Loucy (cell line): ENCODE measurements around the gene PRDM11.

Experiments used
- H2AFZ ChIP-seq: fragments of 200-600 bp; sonication (generic); 2 replicates; pipeline ENCODE4 v1.6.0; 2016; ENCODE audit warnings: antibody characterized with exemption, mild to moderate bottlenecking, low read length, moderate library complexity
- H3F3A ChIP-seq: fragments of 200-600 bp; 2 replicates; pipeline ENCODE4 v1.6.0; 2016; ENCODE audit warnings: antibody characterized with exemption, low read depth, mild to moderate bottlenecking
- H3K27me3 ChIP-seq: fragments of 200-600 bp; sonication (generic); 2 replicates; pipeline ENCODE4 v1.6.1; 2014; ENCODE audit warnings: low read length, mild to moderate bottlenecking; ENCODE audit not compliant: insufficient read depth, poor library complexity, severe bottlenecking
- H3K36me3 ChIP-seq: fragments of 200-600 bp; sonication (generic); 2 replicates; pipeline ENCODE4 v1.6.1; 2016; ENCODE audit warnings: low read length; ENCODE audit not compliant: insufficient read depth
- H3K4me1 ChIP-seq: fragments of 200-600 bp; sonication (generic); 2 replicates; pipeline ENCODE4 v1.5.1; 2014; ENCODE audit warnings: low read length, mild to moderate bottlenecking; ENCODE audit not compliant: insufficient read depth, poor library complexity, severe bottlenecking
- H3K4me2 ChIP-seq: fragments of 200-600 bp; sonication (generic); 2 replicates; pipeline ENCODE4 v1.6.0; 2014; ENCODE audit warnings: antibody characterized with exemption, low read length, low read depth, mild to moderate bottlenecking; ENCODE audit not compliant: poor library complexity, severe bottlenecking
- H3K4me3 ChIP-seq: fragments of 200-600 bp; sonication (generic); 2 replicates; pipeline ENCODE4 v1.5.1; 2014; ENCODE audit warnings: low read length, mild to moderate bottlenecking, mixed read lengths; ENCODE audit not compliant: poor library complexity, severe bottlenecking
- H3K79me2 ChIP-seq: fragments of 200-600 bp; sonication (generic); 2 replicates; pipeline ENCODE4 v1.6.1; 2014; ENCODE audit warnings: low read length; ENCODE audit not compliant: insufficient read depth
- H3K9ac ChIP-seq: fragments of 200-600 bp; sonication (generic); 2 replicates; pipeline ENCODE4 v1.6.0; 2014; ENCODE audit warnings: mild to moderate bottlenecking, low read depth, low read length, moderate library complexity; ENCODE audit not compliant: poor library complexity, severe bottlenecking
- H3K9me2 ChIP-seq: fragments of 200-600 bp; sonication (generic); replicated peaks from 2 replicates; pipeline ENCODE4 v1.6.1; 2016; ENCODE audit warnings: low read depth, low read length, mixed read lengths
- H3K9me3 ChIP-seq: fragments of 200-600 bp; sonication (generic); 2 replicates; pipeline ENCODE4 v1.6.1; 2014; ENCODE audit warnings: mild to moderate bottlenecking, antibody characterized with exemption, low read length, low read depth; ENCODE audit not compliant: insufficient read depth
- H4K20me1 ChIP-seq: fragments of 200-600 bp; sonication (generic); 2 replicates; pipeline ENCODE4 v1.6.0; 2014; ENCODE audit warnings: antibody characterized with exemption, low read length, mild to moderate bottlenecking; ENCODE audit not compliant: insufficient read depth, poor library complexity, severe bottlenecking
- CTCF ChIP-seq: fragments of 200-600 bp; sonication (generic); conservative IDR thresholded peaks from 2 replicates; pipeline ENCODE4 v1.5.1; 2014; ENCODE audit warnings: mild to moderate bottlenecking, antibody characterized with exemption, low read length
- EZH2phosphoT487 ChIP-seq: fragments of 200-600 bp; IDR thresholded peaks from 2 replicates; pipeline ENCODE4 v1.6.1; 2018; ENCODE audit warnings: antibody characterized with exemption, mild to moderate bottlenecking, moderate library complexity, borderline replicate concordance

PRDM11 gene

DNA sequence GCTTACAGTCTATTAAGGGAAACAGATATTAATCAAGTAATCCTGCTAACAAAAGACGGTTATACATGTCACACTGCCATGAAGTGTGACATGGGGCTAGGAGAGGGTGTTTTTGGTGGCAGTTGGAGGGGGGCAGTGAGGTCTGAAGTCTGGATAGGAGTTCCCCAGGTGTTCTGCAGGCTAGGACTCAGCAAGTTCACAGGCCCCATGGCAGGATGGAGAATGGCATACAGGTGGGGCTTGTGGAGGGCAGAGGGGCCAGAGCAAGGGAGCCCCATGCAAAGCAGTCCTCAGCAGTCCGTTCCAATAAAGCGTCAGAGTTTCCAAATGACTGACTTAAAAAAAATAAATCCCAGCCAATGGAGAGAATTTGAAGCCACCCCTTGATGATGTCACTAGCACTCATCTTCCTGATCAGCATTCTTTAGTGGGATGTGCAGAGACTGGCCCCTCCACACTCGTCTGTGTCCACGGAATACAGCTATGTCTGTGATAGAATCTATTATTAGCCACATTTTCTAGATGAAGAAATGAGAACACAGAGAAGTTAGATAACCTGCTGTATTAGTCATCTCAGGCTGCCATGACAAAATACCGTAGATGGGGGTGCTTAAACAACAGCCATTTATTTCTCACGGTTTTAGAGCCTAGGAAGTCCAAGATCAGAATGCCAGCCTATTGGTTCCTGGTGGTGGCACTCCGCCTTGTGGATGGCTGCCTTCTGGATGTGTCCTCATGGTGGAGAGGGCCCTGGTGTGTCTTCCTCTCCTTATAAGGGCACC, 32.6 kb downstream of the PRDM11 start:
- Histone ChIP-seq H3K4me2 (peak overlapping the region; percentile 56), H3K9ac (peak overlapping the region; percentile 70)
- no peak for TF ChIP-seq CTCF
- TF ChIP-seq EZH2phosphoT487, result no peak

GRCh38 chr11:45179686-45180178, 33.3 kb downstream of the PRDM11 start:
- Histone ChIP-seq H3K4me1 (peaks cover 23% of the 10 kb centered on the region), H3K79me2 (peaks cover 23% of the 10 kb centered on the region; the same call in 1 of the 2 replicates), H3K9me3 (no peaks in the 10 kb centered on the region), H3K36me3 (peaks cover 23% of the 10 kb centered on the region; the same call in 1 of the 2 replicates), H3K4me2 (peak overlapping the region; percentile 56), H3K9me2 (no peaks in the 10 kb centered on the region), H3K4me3 (peak overlapping the region; percentile 61), H4K20me1 (no peaks in the 10 kb centered on the region), H3F3A (peaks cover 4% of the 10 kb centered on the region; the same call in 1 of the 2 replicates), H3K9ac (peak overlapping the region; percentile 70), H3K27me3 (no peaks in the 10 kb centered on the region), H2AFZ (no peak overlapping the region)
- TF ChIP-seq EZH2phosphoT487 (no peak), CTCF (no peak)

More for the DNA sequence above, 32.6 kb downstream of the PRDM11 start:
- Histone ChIP-seq H3K36me3 (peaks cover 19% of the 10 kb centered on the region; the same call in 1 of the 2 replicates), H2AFZ (no peak overlapping the region), H3K4me3 (no peak overlapping the region), H3K27me3 (no peaks in the 10 kb centered on the region), H4K20me1 (no peaks in the 10 kb centered on the region), H3K9me3 (no peaks in the 10 kb centered on the region), H3K79me2 (peaks cover 26% of the 10 kb centered on the region; the same call in 1 of the 2 replicates), H3K4me1 (peaks cover 17% of the 10 kb centered on the region), H3F3A (no peaks in the 10 kb centered on the region), H3K9me2 (no peaks in the 10 kb centered on the region)

DNA sequence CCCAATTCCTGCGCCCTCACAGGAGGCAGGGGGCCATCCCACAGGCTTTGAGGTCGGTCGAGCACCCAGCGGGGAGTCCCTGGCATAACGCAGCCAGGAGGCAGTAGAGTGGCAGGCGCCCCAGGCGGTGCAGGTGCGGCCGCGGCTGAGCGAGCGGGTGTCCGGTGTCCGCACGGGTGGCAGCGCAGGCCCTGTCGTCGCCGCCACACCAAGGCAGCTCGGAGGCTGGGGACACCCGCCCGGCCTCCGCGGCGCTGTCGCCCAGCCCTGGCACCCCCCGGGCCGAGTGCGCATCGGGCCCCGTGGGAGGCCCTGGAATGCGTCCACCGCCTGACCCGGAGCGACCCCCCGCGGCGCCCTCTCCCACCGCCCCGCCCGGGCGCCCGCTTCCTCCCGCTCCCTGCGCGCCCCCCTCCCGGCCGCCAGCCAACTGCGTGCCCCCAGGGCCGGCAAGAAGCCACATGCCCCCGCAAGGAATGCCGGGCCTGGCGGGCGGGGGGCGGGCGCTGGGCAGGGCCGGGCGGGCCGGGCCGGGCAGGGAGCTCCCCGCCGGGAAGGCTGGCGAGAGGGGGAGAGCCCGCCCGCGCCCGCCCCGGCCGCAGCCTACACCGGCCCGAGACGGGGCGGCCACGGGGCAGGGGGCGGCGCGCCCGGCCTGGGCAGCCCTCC, 33.9 kb downstream of the PRDM11 start:
- H3K4me3 ChIP-seq, result peak overlapping the region; percentile 61
- peak; percentile 46; the same call in 1 of the 2 replicates for TF ChIP-seq CTCF
- TF ChIP-seq EZH2phosphoT487, result no peak
- peaks cover 23% of the 10 kb centered on the region; the same call in 1 of the 2 replicates for H3K36me3 ChIP-seq
- H3K9me2 ChIP-seq, result no peaks in the 10 kb centered on the region
- peaks cover 29% of the 10 kb centered on the region for H3K4me1 ChIP-seq
- H3F3A ChIP-seq, result peaks cover 8% of the 10 kb centered on the region; the same call in 1 of the 2 replicates
- peak overlapping the region; percentile 70 for H3K9ac ChIP-seq
- no peak overlapping the region for H2AFZ ChIP-seq
- H4K20me1 ChIP-seq, result no peaks in the 10 kb centered on the region
- no peaks in the 10 kb centered on the region for H3K9me3 ChIP-seq
- peaks cover 23% of the 10 kb centered on the region; the same call in 1 of the 2 replicates for H3K79me2 ChIP-seq
- H3K4me2 ChIP-seq, result peak overlapping the region; percentile 65
- H3K27me3 ChIP-seq, result no peaks in the 10 kb centered on the region
